NCI-H1092 treated with DMSO at 0.1 percent for 48 hours (cell line): ENCODE measurements around the gene HOXB2.
"Not testable (repeated sequence)": the region's sequence is repeated elsewhere in the genome, so short reads cannot be mapped to it uniquely, and the experiment has no call there.

Experiments
- DNase-seq: peaks from one replicate; lab custom pipeline; 2025; lab: John Stamatoyannopoulos, UW

HOXB2 gene

GRCh38 chr17:48514477-48514876 is 30.4 kb downstream of the HOXB2 start:
- DNase-seq, result no peak

DNA sequence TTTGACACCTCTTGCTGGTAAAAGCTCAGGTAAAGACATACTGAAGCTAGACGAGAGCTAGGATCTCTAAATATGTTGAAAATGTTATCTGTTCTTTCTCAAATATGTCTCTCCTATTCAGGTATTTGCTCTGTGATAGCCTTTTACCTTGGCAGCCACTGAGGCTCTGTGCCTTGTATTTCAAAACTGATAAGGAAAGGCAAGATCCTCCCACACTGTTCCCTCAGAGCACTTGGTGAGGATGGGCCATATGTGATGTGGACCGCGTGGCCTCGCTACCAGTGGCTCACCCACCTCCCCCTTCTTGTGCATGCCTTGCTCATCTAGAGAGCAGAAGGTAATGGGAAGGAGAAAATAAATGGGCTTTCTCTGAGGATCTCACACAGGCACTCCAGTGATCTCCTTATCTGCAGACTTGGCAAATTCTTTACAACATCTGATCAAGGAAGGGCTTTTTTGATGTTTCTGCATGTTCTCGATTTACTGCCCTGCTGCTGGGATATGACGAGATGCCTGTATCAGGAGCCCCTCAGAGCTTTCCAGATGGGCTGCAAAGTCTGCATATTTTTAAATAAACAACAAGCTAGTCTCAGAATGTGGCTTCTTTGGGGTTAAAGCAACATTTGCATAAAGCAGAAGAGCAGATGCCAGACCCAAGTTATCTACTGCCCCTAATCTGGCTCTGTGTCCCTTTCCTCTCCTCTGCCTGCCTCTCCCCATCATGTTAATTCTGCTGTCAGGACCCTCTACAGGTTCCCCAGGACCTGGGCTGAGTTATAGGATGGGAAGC is 31.0 kb downstream of the HOXB2 start:
- no peak for DNase-seq

DNA sequence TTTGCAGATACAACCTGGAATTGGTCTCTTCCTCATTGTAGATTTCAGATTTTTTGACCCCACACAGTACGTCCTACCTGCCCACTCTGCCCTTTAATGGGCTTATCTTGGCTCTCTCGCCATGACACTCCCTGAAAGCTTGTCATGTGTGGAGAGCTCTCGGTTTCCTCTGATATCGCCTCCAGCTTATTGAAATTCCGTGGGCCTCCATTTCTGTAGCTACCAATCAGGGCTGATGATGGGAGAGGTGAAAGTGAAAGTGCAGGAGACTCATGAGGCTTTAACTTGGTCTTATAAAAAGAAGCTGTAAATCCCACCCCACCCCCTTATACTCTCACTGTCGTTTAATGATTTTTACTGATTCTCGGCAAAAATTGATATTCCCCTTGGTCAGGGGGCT is 31.8 kb downstream of the HOXB2 start:
- DNase-seq, result no peak

- no peak for DNase-seq
These were observed 33.9 kb downstream of the HOXB2 start for GRCh38 chr17:48510761-48511604.

- no peak for DNase-seq
These were observed 34.5 kb downstream of the HOXB2 start for GRCh38 chr17:48510381-48510760.

DNA sequence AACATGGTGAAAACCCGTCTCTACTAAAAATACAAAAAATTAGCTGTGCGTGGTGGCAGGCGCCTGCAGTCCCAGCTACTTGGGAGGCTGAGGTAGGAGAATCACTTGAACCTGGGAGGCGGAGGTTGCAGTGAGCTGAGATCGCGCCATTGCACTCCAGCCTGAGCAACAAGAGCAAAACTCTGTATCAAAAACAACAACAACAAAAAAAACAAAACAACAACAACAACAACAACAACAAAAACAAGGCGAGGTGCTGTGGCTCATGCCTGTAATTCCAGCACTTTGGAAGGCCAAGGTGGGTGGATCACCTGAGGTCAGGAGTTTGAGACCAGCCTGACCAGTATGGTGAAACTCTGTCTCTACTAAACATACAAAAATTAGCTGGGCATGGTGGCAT is 35.2 kb downstream of the HOXB2 start:
- not testable (repeated sequence) for DNase-seq

DNA sequence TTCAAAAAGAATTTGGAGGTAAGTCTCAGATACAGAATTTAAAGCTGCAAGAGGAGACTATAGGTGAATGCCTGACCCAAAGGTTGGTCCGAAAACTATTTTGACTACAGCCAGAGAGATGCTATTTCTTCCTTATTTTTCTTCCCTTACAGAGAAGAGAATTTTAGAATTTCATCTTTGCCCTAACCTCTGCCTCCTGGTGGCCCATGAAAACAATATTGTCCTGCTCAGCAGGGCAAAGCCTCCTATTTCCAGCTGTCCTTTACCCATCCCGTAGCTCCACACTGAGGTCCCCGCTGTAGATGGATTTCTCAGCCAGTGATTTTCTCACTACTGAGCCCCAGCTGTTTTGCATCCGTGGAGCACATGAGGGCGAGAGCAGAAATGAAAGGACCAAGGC is 38.7 kb downstream of the HOXB2 start:
- no peak for DNase-seq

GRCh38 chr17:48505788-48506187 is 39.1 kb downstream of the HOXB2 start:
- DNase-seq, result peak; percentile 89

DNA sequence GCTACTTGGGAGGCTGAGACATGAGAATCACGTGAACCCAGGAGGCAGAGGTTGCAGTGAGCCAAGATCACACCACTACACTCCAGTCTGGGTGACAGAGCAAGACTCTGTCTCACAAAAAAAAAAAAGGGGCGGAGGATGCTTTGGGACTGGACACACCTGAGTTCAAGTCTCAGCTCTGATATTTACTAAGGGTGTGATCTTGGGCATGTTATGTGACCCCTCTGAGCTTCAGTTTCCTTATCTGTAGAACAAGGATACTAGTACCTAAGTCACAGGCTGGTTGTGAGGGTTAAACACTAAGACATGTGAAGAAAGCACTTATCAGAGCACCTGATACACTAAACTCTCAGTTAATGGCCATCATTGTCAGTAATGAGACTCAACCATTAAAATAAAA is 40.0 kb downstream of the HOXB2 start:
- no peak for DNase-seq

DNA sequence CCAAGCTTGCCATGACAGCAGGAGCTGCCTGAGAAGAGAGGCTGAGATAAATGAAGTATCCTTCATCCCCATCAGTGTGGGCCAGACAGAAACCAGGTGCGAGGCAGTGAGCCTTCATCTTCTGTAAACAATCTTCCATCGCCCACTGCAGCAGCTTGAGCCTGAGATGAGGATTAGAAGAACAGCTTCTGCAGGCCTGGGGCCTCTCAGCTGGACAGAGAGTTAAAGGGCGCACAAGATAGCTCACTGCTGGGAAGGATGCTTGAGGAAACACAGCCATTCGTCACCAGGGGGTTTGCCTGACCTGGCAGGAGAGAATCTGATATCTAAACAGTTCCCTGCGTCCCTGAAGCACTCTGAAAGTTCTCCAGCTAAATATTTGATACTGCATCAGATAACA is 41.2 kb downstream of the HOXB2 start:
- DNase-seq, result peak; percentile 45

DNA sequence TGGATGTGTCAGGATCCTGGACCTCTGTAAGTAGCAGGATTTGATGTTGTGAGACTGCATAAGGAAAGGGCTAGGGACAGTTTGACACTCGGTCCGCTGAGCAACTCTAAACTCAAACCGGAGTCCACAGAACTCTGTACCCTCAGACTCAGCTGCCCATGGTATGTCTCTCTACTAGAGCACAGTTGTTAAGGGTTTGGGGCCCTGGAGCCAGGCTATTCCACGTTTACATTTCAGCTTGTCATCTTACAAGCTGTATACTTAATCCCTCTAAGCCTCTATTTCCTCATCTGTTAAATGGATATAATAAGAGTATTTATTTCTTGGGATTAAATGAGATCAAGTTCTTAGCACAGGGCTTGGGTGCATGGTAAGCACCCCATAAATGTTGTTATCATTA is 42.0 kb downstream of the HOXB2 start:
- no peak for DNase-seq

DNA sequence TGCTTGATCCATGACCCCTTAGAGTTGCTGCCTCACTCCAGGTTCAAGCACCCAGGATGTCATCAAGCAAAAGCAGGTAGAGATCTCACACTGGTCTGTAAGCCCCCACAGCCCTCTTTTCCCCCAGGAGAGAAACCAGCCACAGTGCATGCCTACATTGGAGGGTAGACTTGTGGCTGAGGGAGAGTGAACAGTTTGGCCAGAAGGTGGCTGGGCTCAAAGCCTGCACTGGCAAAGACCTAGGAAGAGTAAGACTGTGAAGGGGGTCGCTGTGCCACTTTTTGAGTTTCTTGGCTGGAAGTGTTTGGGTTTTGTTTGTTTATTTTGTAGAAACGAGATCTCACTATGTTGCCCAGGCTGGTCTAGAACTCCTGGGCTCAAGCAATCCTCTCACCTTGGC is 42.6 kb downstream of the HOXB2 start:
- DNase-seq, result no peak

GRCh38 chr17:48500435-48501426 is 44.2 kb downstream of the HOXB2 start:
- DNase-seq, result peak; percentile 39

- DNase-seq, result no peak
These were observed 45.0 kb downstream of the HOXB2 start for GRCh38 chr17:48499735-48500434.

DNA sequence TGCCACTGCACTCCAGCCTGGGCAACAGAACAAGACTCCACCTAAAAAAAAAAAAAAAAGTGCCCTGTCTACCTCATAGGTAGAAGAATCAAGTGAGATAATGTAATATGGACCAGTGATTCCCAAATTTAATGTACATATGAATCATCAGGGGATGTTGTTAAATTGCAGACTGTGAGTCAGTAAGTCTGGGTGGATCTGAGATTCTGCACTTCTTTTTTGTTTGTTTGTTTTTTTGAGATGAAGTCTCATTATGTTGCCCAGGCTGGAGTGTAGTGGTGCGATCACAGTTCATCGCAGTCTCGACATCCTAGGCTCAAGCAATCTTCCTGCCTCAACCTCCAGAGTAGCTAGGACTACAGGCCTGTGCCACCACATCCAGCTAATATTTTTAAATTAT is 45.7 kb downstream of the HOXB2 start:
- no peak for DNase-seq

DNA sequence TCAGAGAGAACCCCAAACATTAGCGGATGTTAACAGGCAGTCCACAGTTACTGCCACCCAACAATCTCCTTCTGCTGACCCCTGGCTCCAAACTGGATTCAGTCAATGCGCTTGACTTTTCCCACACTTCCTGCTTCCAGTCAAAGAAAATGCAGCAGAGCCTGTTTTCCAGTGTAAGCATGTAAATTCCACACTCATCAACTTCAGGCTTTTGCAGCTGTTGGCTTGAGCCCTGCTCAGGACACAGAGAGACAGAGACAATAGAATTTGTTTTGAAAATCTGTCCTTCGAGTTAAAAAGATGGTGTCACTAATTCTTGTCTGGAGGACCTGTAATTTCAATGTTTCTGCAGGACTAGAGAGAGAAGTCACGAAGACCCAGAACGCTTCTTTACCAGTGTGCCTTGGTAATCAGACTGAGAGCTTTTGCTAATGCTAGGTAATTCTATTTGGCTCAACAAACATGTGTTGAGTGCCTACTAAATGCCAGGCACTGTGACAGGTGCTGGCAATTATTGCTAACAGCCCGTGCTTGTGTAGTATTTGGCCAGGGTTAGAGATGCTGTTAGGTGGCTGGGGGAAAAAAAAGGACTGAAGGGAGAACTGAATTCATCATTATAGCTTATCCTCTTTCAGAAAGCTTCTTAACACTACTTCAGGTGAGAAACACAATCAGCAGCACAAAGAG is 46.6 kb downstream of the HOXB2 start:
- peak; percentile 95 for DNase-seq

- no peak for DNase-seq
These were observed 47.8 kb downstream of the HOXB2 start for GRCh38 chr17:48497103-48497502.

GRCh38 chr17:48494335-48494734 is 50.6 kb downstream of the HOXB2 start:
- no peak for DNase-seq
